Neural progenitor cell (in vitro differentiated cells): ENCODE measurements around the gene SOCS6.
"Not testable (repeated sequence)": the region's sequence is repeated elsewhere in the genome, so short reads cannot be mapped to it uniquely, and the experiment has no call there.

Source experiments
- EZH2 ChIP-seq: fragments of 200-600 bp; sonication (generic); IDR thresholded peaks from 2 replicates; pipeline ENCODE4 v1.6.1; 2017; ENCODE audit warnings: antibody characterized with exemption, mild to moderate bottlenecking, moderate library complexity
- TF ChIP-seq, protein P1 (sequence below): fragments of 200-600 bp; sonication (generic); IDR thresholded peaks from 2 replicates; pipeline ENCODE4 v1.5.1; 2017; ENCODE audit warnings: antibody characterized with exemption, mild to moderate bottlenecking

DNA sequence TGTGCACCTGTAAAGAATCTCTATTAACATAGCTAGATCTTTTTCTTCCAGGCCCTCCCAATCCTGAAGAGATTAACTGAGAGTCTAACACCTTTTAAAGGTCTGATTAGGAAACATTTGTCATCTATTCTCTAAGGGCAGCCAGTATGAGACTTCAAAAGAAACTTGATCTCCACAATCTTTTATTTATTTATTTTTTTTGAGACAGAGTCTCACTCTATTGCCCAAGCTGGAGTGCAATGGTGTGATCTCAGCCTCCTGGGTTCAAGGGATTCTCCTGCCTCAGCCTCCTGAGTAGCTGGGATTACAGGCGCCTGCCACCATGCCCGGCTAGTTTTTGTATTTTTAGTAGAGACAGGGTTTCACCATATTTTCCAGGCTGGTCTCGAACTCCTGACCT lies 78.5 kb downstream of the SOCS6 start:
- TF ChIP-seq, protein P1, sequence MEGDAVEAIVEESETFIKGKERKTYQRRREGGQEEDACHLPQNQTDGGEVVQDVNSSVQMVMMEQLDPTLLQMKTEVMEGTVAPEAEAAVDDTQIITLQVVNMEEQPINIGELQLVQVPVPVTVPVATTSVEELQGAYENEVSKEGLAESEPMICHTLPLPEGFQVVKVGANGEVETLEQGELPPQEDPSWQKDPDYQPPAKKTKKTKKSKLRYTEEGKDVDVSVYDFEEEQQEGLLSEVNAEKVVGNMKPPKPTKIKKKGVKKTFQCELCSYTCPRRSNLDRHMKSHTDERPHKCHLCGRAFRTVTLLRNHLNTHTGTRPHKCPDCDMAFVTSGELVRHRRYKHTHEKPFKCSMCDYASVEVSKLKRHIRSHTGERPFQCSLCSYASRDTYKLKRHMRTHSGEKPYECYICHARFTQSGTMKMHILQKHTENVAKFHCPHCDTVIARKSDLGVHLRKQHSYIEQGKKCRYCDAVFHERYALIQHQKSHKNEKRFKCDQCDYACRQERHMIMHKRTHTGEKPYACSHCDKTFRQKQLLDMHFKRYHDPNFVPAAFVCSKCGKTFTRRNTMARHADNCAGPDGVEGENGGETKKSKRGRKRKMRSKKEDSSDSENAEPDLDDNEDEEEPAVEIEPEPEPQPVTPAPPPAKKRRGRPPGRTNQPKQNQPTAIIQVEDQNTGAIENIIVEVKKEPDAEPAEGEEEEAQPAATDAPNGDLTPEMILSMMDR = not testable (repeated sequence)
- TF ChIP-seq EZH2 = not testable (repeated sequence)
